Measurements from ENCODE around the gene AVL9.

Gene AVL9

GRCh38 chr7:32535162-32535702 is 39.9 kb downstream of the AVL9 start:
- DNase-seq, result no peak

GRCh38 chr7:32536016-32536415 is 40.7 kb downstream of the AVL9 start:
- no peak for DNase-seq

- no peak for DNase-seq
Measured at GRCh38 chr7:32536585-32536984, 41.3 kb downstream of the AVL9 start.

DNA sequence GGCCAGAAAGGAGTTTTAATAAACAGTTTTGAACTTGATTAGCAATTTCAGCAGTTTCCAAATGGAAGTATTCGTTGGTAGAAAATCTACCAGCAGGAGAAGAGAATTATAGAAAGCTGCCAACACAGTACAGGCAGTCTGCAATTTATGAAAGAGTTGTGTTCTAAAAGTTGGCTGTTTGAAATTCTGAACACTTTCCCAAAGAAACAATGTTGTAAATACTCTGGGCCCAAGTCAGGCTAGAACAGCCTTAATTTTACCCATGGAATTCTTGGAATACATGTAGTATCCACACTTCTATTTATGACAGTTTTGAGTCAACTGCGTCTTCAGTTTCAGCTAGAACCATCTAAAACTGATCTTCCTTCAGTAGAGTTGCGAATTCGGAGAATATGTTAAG is 42.5 kb downstream of the AVL9 start:
- DNase-seq, result no peak

DNA sequence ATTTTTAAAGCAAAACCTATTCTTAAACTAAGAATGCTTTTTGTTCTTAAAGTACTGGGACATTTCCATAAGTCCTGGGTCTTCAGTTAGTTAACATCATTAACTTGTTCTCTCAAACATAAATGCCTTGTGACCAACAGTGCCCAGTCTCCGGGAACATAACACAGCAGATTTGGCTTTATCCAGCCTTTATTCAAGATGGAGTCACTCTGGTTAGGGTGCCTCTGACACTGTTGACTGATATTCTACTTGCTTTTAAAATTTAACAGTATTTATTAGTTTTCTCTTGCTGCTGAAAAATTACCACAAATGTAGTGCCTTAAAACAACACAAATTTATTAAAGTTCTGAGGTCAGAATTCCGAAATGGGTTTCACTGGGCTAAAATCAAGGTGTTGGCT is 44.1 kb downstream of the AVL9 start:
- DNase-seq, result no peak

GRCh38 chr7:32539919-32540531 is 44.7 kb downstream of the AVL9 start:
- no peak for DNase-seq

DNA sequence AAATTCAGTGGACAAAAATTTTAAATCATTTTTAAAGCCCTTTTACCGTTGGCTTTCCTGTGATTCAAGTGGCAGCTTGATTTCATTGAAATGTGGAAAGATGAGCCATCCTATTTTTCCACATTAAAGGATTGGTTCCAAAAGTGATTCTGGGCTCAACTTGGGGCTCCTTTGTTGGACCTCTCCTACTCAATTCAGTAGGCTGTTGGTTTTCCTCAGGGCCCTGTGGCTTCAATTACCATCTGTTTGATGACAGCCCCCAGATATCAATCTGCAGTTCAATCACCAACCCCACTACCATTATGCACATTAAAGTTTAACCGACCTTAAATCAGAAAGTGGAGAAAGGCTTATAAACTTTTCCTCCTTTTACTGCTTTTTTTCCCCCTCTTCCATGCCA is 47.3 kb downstream of the AVL9 start:
- DNase-seq, result no peak

GRCh38 chr7:32559480-32559879 is 64.2 kb downstream of the AVL9 start:
- no peak for DNase-seq

GRCh38 chr7:32560075-32560474 is 64.8 kb downstream of the AVL9 start:
- DNase-seq, result no peak

- no peak for DNase-seq
Measured at GRCh38 chr7:32561613-32562012, 66.3 kb downstream of the AVL9 start.

- no peak for DNase-seq
Measured at GRCh38 chr7:32564542-32564941, 69.3 kb downstream of the AVL9 start.

DNA sequence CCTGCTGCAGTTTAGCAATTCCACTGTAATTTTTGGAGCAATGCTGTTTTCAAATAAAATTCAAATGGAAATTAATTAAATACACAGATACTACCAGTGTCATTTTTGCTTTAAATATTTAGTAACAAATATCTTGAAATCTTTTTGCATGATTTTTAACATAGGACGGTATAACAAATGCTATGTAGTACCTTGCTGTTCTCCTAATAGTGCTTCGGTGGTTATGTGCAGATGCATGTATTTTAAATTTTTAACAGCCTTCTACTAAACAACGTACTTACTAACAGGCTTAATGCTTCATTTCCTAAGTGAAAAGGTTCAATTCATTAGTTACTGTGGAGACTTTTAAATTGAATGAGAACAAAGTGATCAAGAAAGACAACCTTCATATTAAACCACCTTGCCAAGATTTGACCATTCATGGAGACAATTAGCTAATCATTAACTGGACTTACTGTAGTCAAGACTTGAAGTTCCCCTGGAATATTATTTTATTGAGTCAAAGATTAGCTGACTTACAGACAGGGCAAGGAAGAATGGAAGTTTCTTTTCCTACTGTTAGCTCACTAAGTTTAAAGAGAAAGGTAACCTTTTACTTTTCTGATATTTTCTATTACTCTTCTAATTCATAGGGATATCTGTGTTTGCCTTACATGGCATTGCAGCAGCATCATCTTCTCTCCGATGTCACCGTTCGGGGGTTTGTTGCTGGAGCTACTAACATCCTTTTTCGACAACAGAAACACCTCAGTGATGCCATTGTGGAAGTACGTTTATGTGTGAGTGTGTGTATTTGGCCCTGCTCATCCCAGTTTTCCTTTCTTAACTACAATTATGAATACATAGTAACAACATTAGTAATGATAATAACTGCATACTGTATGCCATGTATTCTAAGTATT is 74.3 kb downstream of the AVL9 start:
- DNase-seq, result no peak

- DNase-seq, result no peak
Measured at GRCh38 chr7:32573110-32573687, 77.9 kb downstream of the AVL9 start.

DNA sequence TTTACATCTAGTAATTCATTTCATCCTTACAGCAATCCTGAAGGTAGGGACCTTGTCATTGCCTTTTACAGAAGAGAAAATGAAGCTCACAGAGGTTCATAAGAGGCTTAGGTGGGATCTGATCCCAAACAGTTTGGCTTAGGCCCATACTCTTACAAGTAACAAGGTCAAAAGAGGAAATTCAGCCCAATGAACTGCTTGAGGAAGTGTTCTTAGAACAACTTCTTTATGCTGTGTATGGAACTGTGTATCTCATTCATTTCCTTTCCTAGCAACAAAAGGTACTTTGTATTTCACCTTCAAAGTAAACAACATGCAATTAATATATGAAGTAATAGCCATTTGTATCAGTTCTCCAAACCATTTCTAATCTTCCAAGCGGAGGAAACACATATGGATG is 79.3 kb downstream of the AVL9 start:
- no peak for DNase-seq

DNA sequence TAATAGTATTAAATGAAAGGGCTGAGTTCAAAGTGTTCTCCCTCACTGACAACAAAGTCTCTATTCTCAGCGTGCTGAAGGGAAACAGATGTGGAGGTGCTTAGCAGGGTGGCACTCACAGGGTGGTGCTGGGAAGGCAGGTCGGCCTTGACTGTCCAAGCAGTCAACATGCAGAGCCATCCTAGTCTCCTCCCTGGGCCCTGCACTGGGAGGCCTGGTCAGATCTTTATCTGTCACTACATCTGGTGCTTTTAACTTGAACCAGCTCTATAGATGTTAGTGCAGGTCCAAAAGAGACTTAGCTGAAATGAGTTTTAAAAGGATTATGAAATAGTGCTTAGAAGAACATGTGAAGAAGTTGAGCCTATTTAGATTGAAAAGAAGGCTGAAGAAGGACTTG is 82.1 kb downstream of the AVL9 start:
- no peak for DNase-seq

- DNase-seq, result no peak
Measured at GRCh38 chr7:32579776-32580175, 84.5 kb downstream of the AVL9 start.

DNA sequence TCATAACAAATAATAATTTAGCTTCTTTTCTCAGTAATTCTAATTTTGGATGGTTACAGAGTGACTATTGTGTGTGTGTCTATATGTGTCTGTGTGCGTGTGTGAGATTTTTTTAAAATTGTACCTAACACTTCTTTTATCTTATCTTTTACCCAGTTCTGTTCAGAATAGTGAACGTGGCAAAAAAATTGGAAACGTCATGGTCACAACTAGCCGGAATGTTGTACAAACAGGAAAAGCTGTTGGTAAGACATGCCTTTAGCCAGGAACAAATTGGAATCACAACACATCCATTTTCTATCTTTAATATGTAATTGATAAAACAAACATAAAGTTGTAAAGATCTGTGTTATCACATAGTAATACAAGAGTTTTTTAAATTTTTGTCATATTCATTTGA is 85.4 kb downstream of the AVL9 start:
- no peak for DNase-seq

- DNase-seq, result no peak
Measured at GRCh38 chr7:32582036-32582435, 86.7 kb downstream of the AVL9 start.

GRCh38 chr7:32583791-32584190 is 88.5 kb downstream of the AVL9 start:
- no peak for DNase-seq

- no peak for DNase-seq
Measured at GRCh38 chr7:32586291-32587221, 91.3 kb downstream of the AVL9 start.

- DNase-seq, result no peak
Measured at GRCh38 chr7:32587411-32587948, 92.2 kb downstream of the AVL9 start.

- no peak for DNase-seq
Measured at GRCh38 chr7:32588657-32589056, 93.4 kb downstream of the AVL9 start.
